GM21825 (cell line): Measurements from ENCODE around the gene LOX.
"Not testable (repeated sequence)": the region's sequence is repeated elsewhere in the genome, so short reads cannot be mapped to it uniquely, and the experiment has no call there.

Experiments
- ATAC-seq: cut with Tn5 transposase; IDR thresholded peaks from one replicate; pipeline ENCODE4 v1.9.1; 2021; ENCODE audit warnings: mild to moderate bottlenecking, moderate library complexity; ENCODE audit not compliant: unreplicated experiment

LOX gene

GRCh38 chr5:122099060-122099790 is 21.2 kb upstream of the LOX start:
- ATAC-seq = no peak

GRCh38 chr5:122097391-122097790 is 19.3 kb upstream of the LOX start:
- no peak for ATAC-seq

- ATAC-seq = no peak
Measured at GRCh38 chr5:122095158-122095557, 17.1 kb upstream of the LOX start.

- ATAC-seq = not testable (repeated sequence)
Measured at GRCh38 chr5:122094251-122094650, 16.2 kb upstream of the LOX start.

- no peak for ATAC-seq
Measured at GRCh38 chr5:122093415-122094180, 15.5 kb upstream of the LOX start.

GRCh38 chr5:122091936-122092600 is 14.0 kb upstream of the LOX start:
- ATAC-seq = no peak

GRCh38 chr5:122089096-122090013 is 11.3 kb upstream of the LOX start:
- no peak for ATAC-seq

- ATAC-seq = no peak
Measured at GRCh38 chr5:122085041-122085440, 7.0 kb upstream of the LOX start.

- ATAC-seq = no peak
Measured at GRCh38 chr5:122083535-122083934, 5.5 kb upstream of the LOX start.

- ATAC-seq = no peak
Measured at GRCh38 chr5:122081541-122081940, 3.5 kb upstream of the LOX start.

GRCh38 chr5:122077366-122078115 is 518 bp downstream of the LOX start:
- peak; percentile 35 for ATAC-seq

GRCh38 chr5:122076669-122077365 is 1.2 kb downstream of the LOX start:
- peak; percentile 42 for ATAC-seq

- no peak for ATAC-seq
Measured at GRCh38 chr5:122076050-122076461, 2.0 kb downstream of the LOX start.

GRCh38 chr5:122073864-122074263 is 4.2 kb downstream of the LOX start:
- ATAC-seq = no peak

- ATAC-seq = no peak
Measured at GRCh38 chr5:122073018-122073417, 5.0 kb downstream of the LOX start.

GRCh38 chr5:122067390-122067789 is 10.7 kb downstream of the LOX start:
- no peak for ATAC-seq

- ATAC-seq = no peak
Measured at GRCh38 chr5:122064992-122065391, 13.1 kb downstream of the LOX start.

GRCh38 chr5:122063836-122064235 is 14.2 kb downstream of the LOX start:
- ATAC-seq = no peak

GRCh38 chr5:122062205-122062604 is 15.9 kb downstream of the LOX start:
- no peak for ATAC-seq
